ENCODE results near the gene RFT1.

DNA sequence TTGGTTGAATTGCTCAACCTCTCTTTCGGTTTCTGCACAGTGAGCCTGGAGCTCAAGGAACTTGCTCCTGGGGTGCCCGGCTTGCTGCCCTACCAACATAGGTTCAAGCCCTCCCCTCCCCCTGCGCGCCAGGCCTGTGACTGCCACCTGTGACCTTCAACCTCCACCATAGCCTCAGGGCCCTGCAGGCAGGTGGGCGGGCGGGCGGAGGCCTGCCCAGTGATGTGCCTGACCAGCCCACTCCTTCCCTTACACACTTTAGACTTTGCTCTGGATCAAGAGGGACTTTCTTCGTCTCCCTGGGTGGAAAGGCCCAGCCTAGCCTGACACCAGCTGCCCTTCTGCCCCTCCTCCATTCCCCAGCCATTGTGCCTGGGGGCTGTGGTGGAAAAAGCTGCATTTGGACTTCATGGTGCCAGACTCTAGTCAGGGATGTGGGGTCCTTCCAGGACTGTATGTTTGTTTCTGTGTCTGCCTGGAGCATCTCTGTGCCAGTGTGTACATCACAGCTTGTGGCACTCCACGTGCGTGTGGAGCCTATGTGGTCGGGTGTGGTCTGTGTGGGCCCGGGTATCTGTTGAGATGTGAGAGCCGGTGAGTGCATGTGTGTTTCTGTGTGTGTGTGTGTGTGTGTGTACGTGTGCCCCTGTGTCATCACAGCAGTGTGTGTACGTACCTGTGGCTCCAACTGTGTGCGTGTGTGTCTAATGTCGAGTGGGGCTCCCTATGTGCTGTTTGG is 40.3 kb upstream of the RFT1 start:
- TF ChIP-seq POLR2A (IDR thresholded peaks at IDR 0.05) (no peak), CTCF (IDR thresholded peaks at IDR 0.05) (no peak)
